GM12892 (cell line): ENCODE data around the gene KDR.

ENCODE experiments used
- POLR2A ChIP-seq: IDR thresholded peaks from 2 replicates; pipeline ENCODE4 v1.6.1; 2011; ENCODE audit warnings: low read depth, low read length, control low read depth
- POLR2AphosphoS5 ChIP-seq: IDR thresholded peaks from 2 replicates; pipeline ENCODE4 v1.6.1; 2011; ENCODE audit warnings: low read depth, low read length, control low read depth
- TAF1 ChIP-seq: IDR thresholded peaks from 2 replicates; pipeline ENCODE4 v1.6.1; 2011; ENCODE audit warnings: low read depth, mild to moderate bottlenecking, control low read depth, low read length, borderline replicate concordance

DNA sequence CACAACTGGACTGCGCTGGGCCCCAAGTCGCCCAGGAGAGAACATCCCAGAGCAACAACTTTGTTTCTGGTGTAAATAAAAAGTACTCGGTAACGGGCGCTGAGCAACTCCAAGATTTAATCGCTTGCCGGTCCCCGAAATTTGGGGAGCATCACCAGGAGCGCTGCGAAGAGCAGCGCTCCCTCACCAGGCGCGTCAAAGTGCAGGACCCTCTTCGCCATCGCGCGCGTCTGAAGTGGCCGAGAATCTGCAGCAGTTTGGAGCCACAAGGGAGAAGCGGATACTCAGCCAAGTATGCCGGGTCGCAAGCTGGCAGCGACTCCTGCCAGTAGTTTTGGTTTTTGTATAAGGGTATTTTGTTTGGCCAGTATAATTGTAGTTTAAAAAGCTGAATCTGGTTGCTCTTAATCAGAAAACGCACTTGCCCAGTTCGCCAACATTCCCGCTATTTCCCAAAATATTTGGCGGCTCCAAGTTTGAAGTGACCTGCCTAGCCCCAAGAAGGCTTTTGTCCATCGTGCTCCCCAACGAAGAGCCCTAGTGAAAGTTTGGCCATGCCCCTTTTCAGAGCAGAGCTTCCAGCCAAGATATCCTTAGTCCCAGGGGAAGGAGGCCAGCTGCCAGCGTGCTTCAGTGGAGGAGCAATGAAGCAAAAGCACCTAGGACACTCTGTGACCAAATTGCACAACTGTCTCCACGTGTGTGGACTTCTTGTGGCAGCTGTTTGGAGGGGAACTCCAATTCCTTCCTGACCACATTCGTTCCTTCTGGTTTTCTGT is 557 bp upstream of the KDR start:
- TF ChIP-seq POLR2AphosphoS5 (no peak), POLR2A (no peak), TAF1 (no peak)
